Mucosa of stomach (tissue), 1 donor: ENCODE measurements around the gene OR6K2.

Source experiments
- H3K27me3 ChIP-seq: one replicate; pipeline ENCODE4 v1.7.0; 2013; ENCODE audit warnings: mild to moderate bottlenecking, low read length; ENCODE audit not compliant: control insufficient read depth, insufficient read depth
- H3K36me3 ChIP-seq: one replicate; pipeline ENCODE4 v1.7.0; 2013; ENCODE audit warnings: low read length; ENCODE audit not compliant: control insufficient read depth, insufficient read depth
- H3K4me1 ChIP-seq: one replicate; pipeline ENCODE4 v1.7.0; 2013; ENCODE audit warnings: mild to moderate bottlenecking, low read length; ENCODE audit not compliant: control insufficient read depth, insufficient read depth
- H3K4me3 ChIP-seq: one replicate; pipeline ENCODE4 v1.7.0; 2013; ENCODE audit warnings: low read length
- H3K9ac ChIP-seq: one replicate; pipeline ENCODE4 v1.7.0; 2013; ENCODE audit warnings: mild to moderate bottlenecking, low read length, moderate library complexity
- H3K9me3 ChIP-seq: one replicate; pipeline ENCODE4 v1.7.0; 2013; ENCODE audit warnings: mild to moderate bottlenecking, low read length, moderate library complexity; ENCODE audit not compliant: control insufficient read depth
- donor health status: Pancreatic carcinoma.

The OR6K2 gene

DNA sequence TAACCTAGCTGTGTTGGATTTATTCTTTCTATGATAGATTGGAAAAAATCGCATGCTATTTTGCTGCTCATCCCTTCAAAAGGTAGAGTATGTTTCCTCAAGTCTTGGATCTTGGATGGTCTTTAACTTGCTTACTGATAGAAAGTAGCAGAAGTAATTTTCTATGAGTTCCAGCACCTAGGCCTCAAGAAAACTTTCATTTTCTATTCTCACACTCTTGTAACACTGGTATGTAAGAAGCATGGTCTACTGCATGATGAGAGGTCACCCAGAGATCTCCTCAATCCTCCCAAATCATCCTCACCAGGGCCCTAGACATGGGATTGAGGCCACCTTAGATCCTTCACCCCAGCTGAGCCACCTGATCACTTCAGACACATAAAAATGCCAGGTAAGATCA is 21.2 kb downstream of the OR6K2 start:
- Histone ChIP-seq H3K4me1 (no peaks in the 10 kb centered on the region), H3K4me3 (no peak overlapping the region), H3K9me3 (no peaks in the 10 kb centered on the region), H3K27me3 (no peaks in the 10 kb centered on the region), H3K36me3 (no peaks in the 10 kb centered on the region), H3K9ac (no peak overlapping the region)

DNA sequence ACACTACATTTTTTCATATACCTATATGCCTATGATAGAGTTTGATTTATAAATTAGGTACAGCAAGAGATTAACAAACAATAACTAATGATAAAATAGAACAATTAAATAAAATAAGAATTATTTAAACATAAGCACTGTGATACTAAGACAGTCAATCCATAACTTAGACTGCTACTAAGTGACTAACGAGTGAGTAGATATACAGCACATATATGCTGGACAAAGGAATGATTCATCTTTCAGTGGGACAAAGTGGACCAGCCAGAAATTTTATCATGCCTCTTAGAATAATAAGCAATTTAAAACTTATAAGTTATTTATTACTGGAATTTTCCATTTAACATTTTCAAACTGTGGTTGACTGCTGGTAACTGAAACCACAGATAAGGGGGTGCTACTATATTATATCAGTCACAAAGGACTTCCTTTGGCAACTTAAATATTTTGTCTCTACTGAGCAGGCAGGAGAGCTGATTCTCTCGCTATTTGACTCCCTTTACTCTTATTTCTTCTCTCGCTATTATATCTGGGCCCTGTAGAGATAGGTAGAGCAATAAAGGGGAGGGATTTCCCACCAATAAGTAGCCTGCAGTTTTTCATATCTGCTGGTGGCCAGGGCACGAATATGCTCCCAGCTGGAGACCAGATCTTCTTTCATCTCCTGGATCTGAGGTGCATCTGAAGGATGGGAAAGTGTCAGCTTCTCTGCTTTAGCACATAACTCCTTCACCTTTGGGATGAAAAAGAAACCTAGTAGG is 24.7 kb downstream of the OR6K2 start:
- Histone ChIP-seq H3K9ac (no peak overlapping the region), H3K9me3 (no peaks in the 10 kb centered on the region), H3K4me3 (no peak overlapping the region), H3K36me3 (no peaks in the 10 kb centered on the region), H3K27me3 (no peaks in the 10 kb centered on the region), H3K4me1 (no peaks in the 10 kb centered on the region)

- no peak overlapping the region for H3K4me3 ChIP-seq
- H3K9ac ChIP-seq: no peak overlapping the region
- H3K36me3 ChIP-seq: no peaks in the 10 kb centered on the region
- no peaks in the 10 kb centered on the region for H3K27me3 ChIP-seq
- no peaks in the 10 kb centered on the region for H3K9me3 ChIP-seq
- no peaks in the 10 kb centered on the region for H3K4me1 ChIP-seq
Measured at GRCh38 chr1:158674302-158674701, 26.1 kb downstream of the OR6K2 start.

DNA sequence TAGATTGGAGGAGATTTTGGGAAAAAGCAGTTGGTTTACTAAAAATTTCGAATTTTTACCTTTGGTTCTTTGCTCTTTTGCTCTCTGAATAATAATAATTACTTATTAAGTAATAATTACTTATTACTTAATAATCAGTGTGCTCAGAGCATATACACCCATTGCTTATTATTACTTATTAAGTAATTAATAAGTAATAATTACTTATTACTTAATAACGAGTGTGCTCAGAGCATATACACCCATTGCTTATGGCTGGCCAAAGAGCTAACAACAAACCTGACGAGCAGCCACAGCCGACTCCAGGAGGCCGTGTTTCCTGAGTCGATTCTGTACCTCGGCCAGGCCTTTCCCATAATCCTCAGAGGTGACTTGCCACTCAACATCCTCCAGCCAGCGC is 34.4 kb downstream of the OR6K2 start:
- Histone ChIP-seq H3K27me3 (no peaks in the 10 kb centered on the region), H3K9me3 (no peaks in the 10 kb centered on the region), H3K36me3 (no peaks in the 10 kb centered on the region), H3K9ac (no peak overlapping the region), H3K4me3 (no peak overlapping the region), H3K4me1 (no peaks in the 10 kb centered on the region)

- Histone ChIP-seq H3K36me3 (no peaks in the 10 kb centered on the region), H3K27me3 (no peaks in the 10 kb centered on the region), H3K9ac (no peak overlapping the region), H3K4me1 (no peaks in the 10 kb centered on the region), H3K9me3 (no peaks in the 10 kb centered on the region), H3K4me3 (no peak overlapping the region)
Measured at GRCh38 chr1:158654571-158654970, 45.9 kb downstream of the OR6K2 start.

DNA sequence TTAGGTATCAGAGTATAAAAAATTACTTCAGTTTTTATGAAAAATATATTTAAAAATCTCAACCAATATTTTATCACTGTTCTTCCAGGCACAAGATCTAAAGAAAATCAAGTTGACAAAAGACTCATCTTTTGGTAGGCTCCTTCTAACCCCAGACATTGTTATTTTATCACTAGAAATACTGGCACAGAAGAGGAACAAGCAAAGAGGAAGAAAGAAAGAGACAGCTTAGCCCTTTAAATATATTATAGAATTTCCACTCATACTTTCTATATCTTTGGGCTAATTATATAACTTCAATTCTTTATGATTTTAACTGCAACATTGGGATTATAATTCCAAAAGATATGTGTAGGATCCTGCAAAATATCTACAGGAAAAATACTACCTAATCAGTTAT is 46.4 kb downstream of the OR6K2 start:
- no peak overlapping the region for H3K4me3 ChIP-seq
- H3K27me3 ChIP-seq: no peaks in the 10 kb centered on the region

DNA sequence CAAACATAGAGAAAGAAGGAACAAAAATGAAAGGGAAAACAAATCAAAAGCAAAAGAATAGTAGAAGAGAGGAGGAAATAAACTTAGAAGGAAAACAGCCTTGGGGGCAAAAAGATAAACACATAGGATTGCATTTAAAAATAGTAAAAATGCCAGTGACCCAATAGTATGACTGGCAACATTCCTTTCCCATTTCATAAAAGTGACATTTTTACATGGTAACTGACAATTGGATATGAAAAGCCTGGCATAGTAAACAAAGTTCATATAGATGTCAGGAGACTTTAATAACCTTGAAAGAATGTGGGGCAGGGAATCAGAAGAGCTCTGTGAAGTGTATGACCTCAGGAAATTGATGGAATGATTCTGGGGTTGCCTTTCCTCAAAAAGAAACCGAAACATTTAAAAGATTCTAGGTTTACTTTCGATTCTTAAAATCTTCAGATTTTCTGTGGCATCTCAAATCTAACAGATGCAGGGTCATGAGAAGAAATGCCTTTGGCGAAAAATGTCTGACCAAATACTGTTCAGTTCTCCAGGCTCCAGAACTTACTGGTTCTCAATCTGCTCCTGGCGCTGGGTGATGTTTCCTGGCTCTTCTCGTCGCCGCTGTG is 47.6 kb downstream of the OR6K2 start:
- H3K9me3 ChIP-seq: no peaks in the 10 kb centered on the region
- no peak overlapping the region for H3K9ac ChIP-seq
- H3K27me3 ChIP-seq: no peaks in the 10 kb centered on the region
- no peak overlapping the region for H3K4me3 ChIP-seq
- H3K36me3 ChIP-seq: no peaks in the 10 kb centered on the region
- no peaks in the 10 kb centered on the region for H3K4me1 ChIP-seq

More for the DNA sequence above, 46.4 kb downstream of the OR6K2 start:
- H3K36me3 ChIP-seq: no peaks in the 10 kb centered on the region
- no peaks in the 10 kb centered on the region for H3K4me1 ChIP-seq
- no peak overlapping the region for H3K9ac ChIP-seq
- H3K9me3 ChIP-seq: no peaks in the 10 kb centered on the region
